Non-pigmented ciliary epithelial cell (primary cell): ENCODE data around the gene TEDC2.
"Not testable (repeated sequence)": the region's sequence is repeated elsewhere in the genome, so short reads cannot be mapped to it uniquely, and the experiment has no call there.

ENCODE experiments used
- DNase-seq: peaks from one replicate; pipeline ENCODE4 v3.0.0-alpha.2; 2010; ENCODE audit warnings: low read depth

Gene TEDC2

GRCh38 chr16:2438121-2438520 is 21.8 kb upstream of the TEDC2 start:
- DNase-seq = no peak

DNA sequence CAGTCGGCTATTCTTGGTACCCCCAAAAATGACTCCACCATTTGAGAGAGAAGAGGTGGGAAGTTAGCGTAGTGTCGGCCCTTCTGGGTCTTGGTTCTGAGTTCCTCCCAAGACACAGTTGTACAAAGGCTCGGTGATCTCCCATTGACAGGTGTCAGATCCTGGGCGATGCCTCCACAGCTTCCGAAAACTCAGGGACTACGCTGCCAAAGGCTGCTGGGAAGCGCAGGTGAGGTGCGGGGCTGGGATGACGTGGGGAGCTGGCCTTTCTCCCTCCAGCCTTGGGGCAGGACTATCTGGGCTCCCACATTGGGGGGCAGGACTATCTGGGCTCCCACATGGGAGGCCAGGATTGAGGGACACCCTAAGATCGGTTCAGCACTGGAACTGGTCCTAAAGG is 20.3 kb upstream of the TEDC2 start:
- no peak for DNase-seq

DNA sequence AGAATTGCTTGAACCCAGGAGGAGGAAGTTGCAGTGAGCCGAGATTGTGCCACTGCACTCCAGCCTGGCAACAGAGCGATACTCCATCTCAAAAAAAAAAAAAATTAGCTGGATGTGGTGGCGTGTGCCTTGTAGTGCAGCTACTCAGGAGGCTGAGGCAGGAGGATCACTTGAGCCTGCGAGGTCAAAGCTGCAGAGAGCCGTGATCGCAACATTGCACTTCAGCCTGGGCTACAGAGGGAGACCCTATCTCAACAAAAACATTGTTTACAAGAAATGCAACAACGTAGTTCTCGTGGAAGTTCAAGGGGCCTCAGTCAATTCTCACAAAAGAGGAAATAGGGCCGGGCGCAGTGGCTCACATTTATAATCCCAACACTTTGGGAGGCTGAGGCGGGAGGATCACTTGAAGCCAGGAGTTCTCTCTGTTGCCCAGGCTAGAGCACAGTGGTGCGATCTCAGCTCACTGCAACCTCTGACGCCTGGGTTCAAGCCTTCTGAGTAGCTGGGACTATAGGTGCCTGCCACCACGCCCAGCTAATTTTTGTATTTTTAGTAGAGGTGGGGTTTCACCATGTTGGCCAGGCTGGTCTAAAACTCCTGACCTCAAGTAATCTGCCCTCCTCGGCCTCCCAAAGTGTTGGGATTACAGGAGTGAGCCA is 18.6 kb upstream of the TEDC2 start:
- DNase-seq = not testable (repeated sequence)

DNA sequence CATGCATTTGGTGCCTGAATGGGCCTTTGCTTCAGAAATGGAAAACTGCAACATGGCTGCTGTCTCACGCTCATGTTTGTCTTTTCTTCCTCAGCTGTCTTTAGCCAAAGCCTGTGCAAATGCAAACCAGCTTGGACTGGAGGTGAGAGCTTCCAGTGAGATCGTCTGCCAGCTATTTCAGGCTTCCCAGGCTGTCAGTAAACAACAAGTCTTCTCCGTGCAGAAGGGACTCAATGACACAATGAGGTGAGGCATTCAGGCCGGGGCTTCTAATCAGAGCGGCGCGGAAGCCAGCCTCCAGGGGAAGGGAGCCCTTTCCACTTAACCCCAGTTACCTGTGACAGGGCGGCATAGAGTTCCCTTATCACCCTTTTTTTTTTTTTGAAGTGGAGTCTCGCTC is 16.4 kb upstream of the TEDC2 start:
- no peak for DNase-seq

DNA sequence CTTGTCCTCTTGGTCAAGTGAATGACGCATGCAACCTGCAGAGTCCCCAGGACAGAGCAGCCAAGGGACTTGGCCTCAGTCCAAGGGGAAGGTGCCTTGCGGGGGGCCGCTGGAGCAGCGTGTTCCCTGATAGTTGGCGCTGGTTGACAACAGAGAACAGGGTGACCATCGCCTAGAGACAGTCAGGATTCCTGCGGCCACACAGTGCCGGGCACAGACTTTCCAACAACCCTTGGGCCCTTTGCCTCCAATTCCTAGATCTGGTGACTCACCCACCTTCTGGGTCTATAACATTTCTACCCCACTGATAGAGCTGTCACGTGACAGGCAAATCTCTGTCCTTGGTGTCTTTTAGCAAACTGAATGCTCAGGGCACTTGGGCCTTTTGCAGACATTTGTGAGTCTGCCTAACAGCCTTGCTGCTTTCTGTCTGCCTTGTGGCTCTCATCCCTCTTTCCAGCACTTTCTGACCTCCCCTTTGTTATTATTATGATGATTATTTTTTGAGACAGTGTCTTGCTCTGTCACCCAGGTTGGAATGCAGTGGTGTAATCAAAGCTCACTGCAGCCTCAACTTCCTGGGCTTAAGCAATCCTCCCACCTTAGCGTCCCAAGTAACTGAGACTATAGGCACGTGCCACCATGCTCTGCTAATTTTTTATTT is 11.9 kb upstream of the TEDC2 start:
- DNase-seq = no peak

GRCh38 chr16:2449118-2449517 is 10.8 kb upstream of the TEDC2 start:
- no peak for DNase-seq

- DNase-seq = no peak
Measured at GRCh38 chr16:2450535-2450934, 9.4 kb upstream of the TEDC2 start.

DNA sequence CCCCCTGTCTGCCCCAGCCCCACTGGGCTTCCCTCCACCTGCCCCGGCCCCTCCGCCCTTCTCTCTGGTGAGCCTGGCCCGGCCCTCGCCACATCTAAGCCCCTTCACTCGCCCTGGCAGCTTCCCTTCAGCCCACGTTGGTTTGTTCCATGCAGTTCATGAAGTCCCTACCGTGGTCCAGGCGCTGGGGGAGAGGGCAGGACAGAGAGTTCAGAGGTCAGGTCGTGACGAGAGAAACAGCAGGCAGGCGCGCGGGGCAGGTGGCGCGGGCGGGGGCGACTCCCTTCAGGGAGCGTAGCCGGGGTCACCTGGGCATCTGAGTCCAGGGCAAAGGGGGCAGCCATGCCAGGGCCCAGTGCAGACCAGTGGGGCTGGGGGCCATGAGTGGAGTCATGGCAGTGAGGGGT is 8.9 kb upstream of the TEDC2 start:
- DNase-seq = no peak

DNA sequence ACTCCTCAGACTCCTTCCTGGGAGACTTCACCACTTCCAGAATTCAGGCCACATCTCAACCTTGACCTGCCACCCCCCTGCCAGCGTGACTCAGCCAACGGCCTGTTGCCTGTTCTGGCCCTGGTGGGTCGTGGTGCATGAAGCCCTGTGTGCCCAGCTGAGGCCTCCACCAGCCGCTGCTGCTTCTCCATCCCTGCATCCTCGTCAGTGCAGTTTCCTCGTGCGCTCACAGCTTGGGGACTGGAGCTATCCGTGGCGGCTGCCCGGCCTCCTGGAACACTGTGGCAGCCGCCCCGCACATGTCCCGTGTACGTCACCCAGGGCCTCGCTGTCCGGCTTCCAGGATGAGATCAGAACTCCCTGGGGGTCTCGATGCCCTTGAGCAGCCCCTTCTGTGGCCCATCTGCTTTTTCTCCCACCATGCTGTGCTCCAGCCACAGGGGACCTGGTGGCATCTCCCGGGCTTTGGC is 8.0 kb upstream of the TEDC2 start:
- no peak for DNase-seq

DNA sequence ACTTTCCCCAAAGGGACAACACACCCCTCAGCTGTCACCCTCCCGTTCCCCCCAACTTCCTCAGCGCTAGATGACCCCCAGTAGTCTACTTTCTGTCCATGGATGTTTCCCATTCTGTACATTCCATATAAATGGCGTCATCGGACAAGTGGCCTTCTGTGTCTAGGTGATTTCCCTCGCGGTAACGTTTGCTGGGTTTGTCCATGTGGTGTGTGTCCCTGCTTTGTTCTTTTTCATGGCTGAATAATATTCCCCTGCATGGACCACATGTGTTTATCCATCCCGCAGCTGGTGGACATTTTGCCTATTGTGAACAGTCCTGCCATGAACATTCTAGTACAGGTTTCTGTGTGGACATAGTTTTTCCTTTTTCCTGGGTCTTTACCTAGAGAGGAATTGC is 7.3 kb upstream of the TEDC2 start:
- no peak for DNase-seq

DNA sequence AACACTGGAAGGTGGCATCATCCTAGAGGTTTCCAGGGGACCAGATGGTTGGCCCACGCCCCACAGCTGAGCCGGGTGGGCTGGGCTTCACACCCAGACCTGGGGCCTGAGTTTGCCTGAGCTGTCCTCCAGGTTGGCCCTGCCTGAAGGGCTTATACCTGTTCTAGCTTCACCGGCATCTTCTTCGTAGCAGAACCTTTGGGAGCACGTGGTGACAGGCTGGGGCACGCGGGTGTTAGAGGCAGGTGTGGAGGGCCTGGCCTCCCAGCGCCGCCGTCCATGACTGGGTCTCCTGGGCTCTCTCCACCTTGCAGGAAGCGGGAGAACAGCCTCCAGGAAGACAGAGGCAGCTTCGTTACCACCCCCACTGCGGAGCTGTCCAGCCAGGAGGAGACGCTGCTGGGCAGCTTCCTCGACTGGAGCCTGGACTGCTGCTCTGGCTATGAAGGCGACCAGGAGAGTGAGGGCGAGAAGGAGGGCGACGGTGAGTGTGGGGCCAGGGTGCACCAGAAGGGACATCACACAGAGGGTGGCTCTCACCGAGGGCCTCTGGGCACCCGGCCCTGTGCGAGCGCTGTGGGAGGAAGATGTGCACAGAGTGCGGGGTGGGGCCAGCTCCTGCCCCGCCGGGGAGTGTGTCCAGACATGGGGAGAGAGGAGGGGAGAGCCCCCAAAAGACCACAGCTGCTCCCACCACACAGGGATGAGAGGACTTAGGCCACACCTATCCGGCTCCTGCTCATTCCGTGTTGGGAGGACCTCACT is 4.6 kb upstream of the TEDC2 start:
- no peak for DNase-seq

DNA sequence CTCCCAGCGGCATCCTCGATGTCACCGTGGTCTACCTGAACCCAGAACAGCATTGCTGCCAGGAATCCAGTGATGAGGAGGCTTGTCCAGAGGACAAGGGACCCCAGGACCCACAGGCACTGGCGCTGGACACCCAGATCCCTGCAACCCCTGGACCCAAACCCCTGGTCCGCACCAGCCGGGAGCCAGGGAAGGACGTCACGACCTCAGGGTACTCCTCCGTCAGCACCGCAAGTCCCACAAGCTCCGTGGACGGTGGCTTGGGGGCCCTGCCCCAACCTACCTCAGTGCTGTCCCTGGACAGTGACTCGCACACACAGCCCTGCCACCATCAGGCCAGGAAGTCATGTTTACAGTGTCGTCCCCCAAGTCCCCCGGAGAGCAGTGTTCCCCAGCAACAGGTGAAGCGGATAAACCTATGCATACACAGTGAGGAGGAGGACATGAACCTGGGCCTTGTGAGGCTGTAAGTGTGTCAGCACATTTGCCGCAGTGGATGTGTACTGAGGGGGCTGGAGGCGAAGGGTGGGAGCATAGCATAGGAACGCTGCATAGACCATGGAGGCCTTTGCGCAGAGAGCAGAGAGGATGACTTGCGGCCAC is 3.3 kb upstream of the TEDC2 start:
- DNase-seq = no peak

DNA sequence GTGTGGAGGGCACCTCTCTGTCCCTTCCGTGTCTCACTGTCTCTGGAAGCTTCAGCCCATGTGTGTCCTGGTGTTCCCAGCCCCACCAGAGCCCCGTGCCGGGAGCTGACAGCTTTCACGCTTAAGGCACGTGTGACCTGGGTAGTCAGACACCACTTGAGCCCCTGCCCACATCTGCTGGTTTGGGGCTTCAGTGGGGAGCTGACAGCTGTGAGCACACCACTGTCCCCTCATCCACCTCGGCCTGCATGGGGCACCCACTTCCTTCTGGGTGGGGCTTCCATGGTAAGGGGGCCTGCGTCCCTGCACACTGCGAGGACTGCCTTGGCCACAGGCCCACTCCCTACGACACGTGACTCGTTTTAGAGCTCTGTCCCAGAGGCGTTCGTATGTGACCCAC is 2.6 kb upstream of the TEDC2 start:
- DNase-seq = no peak

GRCh38 chr16:2457946-2458345 is 2.0 kb upstream of the TEDC2 start:
- no peak for DNase-seq

GRCh38 chr16:2458887-2459646 is 842 bp upstream of the TEDC2 start:
- DNase-seq = no peak

- DNase-seq = no peak
Measured at GRCh38 chr16:2460391-2460713, 443 bp downstream of the TEDC2 start.

GRCh38 chr16:2460916-2461315 is 1.0 kb downstream of the TEDC2 start:
- DNase-seq = no peak

DNA sequence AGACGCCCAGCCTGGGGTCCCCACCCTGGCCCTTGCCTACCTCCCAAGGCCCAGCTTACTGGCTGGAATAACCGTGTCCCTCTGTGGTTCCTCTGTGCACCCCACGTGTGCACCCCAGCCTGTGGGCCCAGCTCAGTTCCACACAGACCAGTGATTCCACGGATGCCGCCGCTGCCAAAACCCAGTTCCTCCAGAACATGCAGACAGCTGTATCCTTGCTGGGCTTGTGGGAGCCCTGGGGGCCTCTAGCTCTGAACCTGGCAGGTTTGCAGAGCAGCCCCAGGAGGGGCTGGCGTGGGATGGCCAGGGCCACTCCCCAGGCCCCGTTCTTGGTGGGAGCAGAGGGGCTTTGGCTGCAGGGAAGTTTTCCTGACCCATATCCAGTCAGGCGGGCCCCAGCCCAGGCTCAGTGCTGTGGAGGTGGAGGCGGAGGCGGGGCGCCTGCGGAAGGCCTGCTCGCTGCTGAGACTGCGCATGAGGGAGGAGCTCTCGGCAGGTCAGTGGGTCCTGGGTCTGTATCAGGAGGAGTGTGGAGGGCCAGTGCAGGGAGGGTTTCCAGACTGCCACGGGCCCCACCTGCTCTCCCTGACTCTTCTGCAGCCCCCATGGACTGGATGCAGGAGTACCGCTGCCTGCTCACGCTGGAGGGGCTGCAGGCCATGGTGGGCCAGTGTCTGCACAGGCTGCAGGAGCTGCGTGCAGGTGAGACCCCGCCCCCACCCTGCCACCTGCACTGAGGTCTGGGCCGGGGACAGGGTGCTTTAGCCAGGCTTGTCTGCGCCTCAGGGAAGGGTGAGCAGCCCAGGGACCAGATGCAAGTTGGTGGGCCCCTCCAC is 2.3 kb downstream of the TEDC2 start:
- DNase-seq = no peak

DNA sequence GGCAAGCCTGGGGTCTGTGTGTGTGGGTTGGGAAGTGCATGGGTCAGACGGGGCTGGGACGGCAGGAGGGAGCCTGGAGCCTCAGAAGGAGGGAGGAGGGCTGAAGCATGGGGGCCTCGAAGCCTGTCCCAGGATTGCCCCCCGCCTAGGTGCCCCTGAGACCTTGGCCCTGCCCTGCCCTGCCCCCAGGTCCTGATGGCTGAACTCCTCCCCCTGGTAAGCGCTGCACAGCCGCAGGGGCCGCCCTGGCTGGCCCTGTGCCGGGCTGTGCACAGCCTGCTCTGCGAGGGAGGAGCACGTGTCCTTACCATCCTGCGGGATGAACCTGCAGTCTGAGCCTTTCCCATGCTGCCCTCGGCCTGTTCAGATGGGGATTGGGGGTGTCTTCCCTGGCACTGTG is 4.4 kb downstream of the TEDC2 start:
- DNase-seq = no peak

DNA sequence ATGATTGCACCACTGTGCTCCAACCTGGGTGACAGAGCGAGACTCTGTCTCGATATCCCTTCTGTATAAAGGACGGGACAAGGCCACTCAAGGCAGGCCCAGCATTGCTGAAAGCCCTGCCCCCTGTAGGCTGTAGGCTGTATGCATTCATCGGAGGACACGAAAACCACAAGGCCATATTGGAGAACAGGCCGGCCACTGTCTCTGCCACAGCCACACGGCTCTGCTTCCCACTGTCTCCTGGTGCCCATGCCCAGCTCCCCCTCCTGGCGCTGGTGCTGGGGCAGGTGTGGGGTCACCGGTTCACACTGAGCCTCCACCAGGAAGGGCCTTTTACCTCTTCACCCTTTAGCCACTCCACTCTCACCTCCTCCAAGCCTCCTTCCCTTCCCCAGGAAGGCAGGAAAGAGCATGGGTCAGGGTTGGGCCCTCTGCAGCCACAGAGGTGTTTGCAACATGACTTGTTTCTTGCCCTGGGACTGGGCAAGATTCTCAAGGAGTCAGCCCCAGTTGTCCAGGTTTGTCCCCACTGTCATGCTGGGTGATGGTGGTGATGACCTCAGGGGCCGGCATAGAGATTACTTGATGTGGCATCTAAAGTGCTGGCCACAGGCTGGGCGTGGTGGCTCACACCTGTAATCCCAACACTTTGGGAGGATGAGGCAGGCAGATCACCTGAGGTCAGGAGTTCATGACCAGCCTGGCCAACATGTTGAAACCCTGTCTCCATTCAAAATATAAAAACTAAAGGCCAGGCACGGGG is 5.9 kb downstream of the TEDC2 start:
- no peak for DNase-seq
